ENCODE data around the gene CCL1.
"Not testable (repeated sequence)": the region's sequence is repeated elsewhere in the genome, so short reads cannot be mapped to it uniquely, and the experiment has no call there.

The CCL1 gene

GRCh38 chr17:34357398-34357797 lies 5.6 kb downstream of the CCL1 start:
- no peaks in the 10 kb centered on the region for H3K4me1 ChIP-seq (ENCODE audit: insufficient read depth, low read length)
- no peaks in the 10 kb centered on the region for H3K27me3 ChIP-seq (ENCODE audit: insufficient read depth, low read length)
- H3K9me3 ChIP-seq (ENCODE audit: insufficient read depth, low read depth, low read length): no peaks in the 10 kb centered on the region
- WGBS: 75% methylated on average over 2 of the region's 2 CpGs
- no peaks in the 10 kb centered on the region for H3K36me3 ChIP-seq (ENCODE audit: insufficient read depth, low read length)
- H3K4me3 ChIP-seq (ENCODE audit: low read length): no peak overlapping the region
- no peak overlapping the region for H3K27ac ChIP-seq (ENCODE audit: low read depth, low read length)
- H3K9ac ChIP-seq (ENCODE audit: low read depth, low read length): no peak overlapping the region

GRCh38 chr17:34356194-34356593 lies 6.8 kb downstream of the CCL1 start, which contains the start of gene CCL13:
Gene CCL13, plus strand, starts transcription at chr17:34356480. Its CDS starts 47 bp downstream, at chr17:34356527.
- Histone ChIP-seq H3K4me3 (ENCODE audit: low read length) (no peak within 1 kb of the TSS), H3K27me3 (ENCODE audit: insufficient read depth, low read length) (no peaks in the 10 kb centered on the region), H3K27ac (ENCODE audit: low read depth, low read length) (no peak within 1 kb of the TSS), H3K36me3 (ENCODE audit: insufficient read depth, low read length) (no peaks in the 10 kb centered on the region), H3K9me3 (ENCODE audit: insufficient read depth, low read depth, low read length) (no peaks in the 10 kb centered on the region), H3K9ac (ENCODE audit: low read depth, low read length) (no peak within 1 kb of the TSS), H3K4me1 (ENCODE audit: insufficient read depth, low read length) (no peaks in the 10 kb centered on the region)
- WGBS: 98% methylated on average over 5 of the region's 5 CpGs

- Histone ChIP-seq H3K27ac (ENCODE audit: low read depth, low read length) (no peak overlapping the region), H3K9ac (ENCODE audit: low read depth, low read length) (no peak overlapping the region), H3K4me1 (ENCODE audit: insufficient read depth, low read length) (0 out of 2 replicates have a peak, but pooled peaks cover 4% of the 10 kb centered on the region), H3K4me3 (ENCODE audit: low read length) (no peak overlapping the region), H3K27me3 (ENCODE audit: insufficient read depth, low read length) (no peaks in the 10 kb centered on the region), H3K36me3 (ENCODE audit: insufficient read depth, low read length) (no peaks in the 10 kb centered on the region), H3K9me3 (ENCODE audit: insufficient read depth, low read depth, low read length) (no peaks in the 10 kb centered on the region)
These were observed 8.4 kb downstream of the CCL1 start for GRCh38 chr17:34354637-34355036.

DNA sequence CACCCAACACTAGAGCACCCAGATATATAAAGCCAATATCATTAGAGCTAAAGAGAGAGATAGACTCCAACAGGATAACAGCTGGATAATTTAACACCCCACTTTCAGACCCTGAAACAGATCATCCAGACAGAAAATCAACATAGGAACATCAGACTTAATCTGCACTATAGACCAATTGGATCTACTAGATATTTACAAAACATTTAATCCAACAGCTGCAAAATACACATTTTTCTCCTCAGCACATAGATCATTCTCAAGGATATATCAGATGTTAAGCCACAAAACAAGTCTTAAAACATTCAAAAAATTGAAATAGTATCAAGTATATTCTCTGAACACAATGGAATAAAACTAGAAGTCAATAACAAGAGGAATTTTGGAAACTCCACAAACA lies 10.8 kb downstream of the CCL1 start:
- Histone ChIP-seq H3K27me3 (ENCODE audit: insufficient read depth, low read length) (no peaks in the 10 kb centered on the region), H3K9me3 (ENCODE audit: insufficient read depth, low read depth, low read length) (no peaks in the 10 kb centered on the region), H3K4me1 (ENCODE audit: insufficient read depth, low read length) (0 out of 2 replicates have a peak, but pooled peaks cover 4% of the 10 kb centered on the region), H3K4me3 (ENCODE audit: low read length) (no peak overlapping the region), H3K36me3 (ENCODE audit: insufficient read depth, low read length) (no peaks in the 10 kb centered on the region), H3K27ac (ENCODE audit: low read depth, low read length) (no peak overlapping the region), H3K9ac (ENCODE audit: low read depth, low read length) (no peak overlapping the region)

GRCh38 chr17:34351096-34351495 lies 11.9 kb downstream of the CCL1 start:
- no peak overlapping the region for H3K9ac ChIP-seq (ENCODE audit: low read depth, low read length)
- WGBS: no CpG with 5 or more reads among the region's 1 CpG
- H3K36me3 ChIP-seq (ENCODE audit: insufficient read depth, low read length): no peaks in the 10 kb centered on the region
- H3K27me3 ChIP-seq (ENCODE audit: insufficient read depth, low read length): no peaks in the 10 kb centered on the region
- H3K9me3 ChIP-seq (ENCODE audit: insufficient read depth, low read depth, low read length): no peaks in the 10 kb centered on the region
- H3K4me1 ChIP-seq (ENCODE audit: insufficient read depth, low read length): 0 out of 2 replicates have a peak, but pooled peaks cover 4% of the 10 kb centered on the region
- no peak overlapping the region for H3K4me3 ChIP-seq (ENCODE audit: low read length)
- no peak overlapping the region for H3K27ac ChIP-seq (ENCODE audit: low read depth, low read length)

DNA sequence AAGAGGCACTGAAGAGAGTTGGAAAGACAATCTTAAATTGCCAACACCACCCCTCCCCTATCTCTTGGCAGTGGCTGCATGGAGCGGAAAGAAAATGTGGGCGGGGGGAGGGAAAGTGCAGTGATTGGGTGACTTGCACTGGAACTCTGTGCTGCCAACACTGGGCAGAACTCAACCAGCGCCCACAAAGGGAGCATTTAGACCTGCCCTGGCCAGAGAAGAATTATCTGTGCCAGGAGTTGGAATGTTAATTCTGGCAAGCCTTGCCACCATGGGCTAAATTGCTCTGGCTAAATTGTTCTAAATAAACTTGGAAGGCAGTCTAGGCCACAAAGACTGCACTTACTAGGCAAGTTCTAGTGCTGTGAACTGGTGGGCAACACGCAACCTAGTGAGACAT lies 13.3 kb downstream of the CCL1 start:
- no peak overlapping the region for H3K27ac ChIP-seq (ENCODE audit: low read depth, low read length)
- no peak overlapping the region for H3K4me3 ChIP-seq (ENCODE audit: low read length)
- no peak overlapping the region for H3K9ac ChIP-seq (ENCODE audit: low read depth, low read length)
- 84% methylated on average over 4 of the region's 4 CpGs for WGBS
- H3K4me1 ChIP-seq (ENCODE audit: insufficient read depth, low read length): 0 out of 2 replicates have a peak, but pooled peaks cover 4% of the 10 kb centered on the region
- no peaks in the 10 kb centered on the region for H3K27me3 ChIP-seq (ENCODE audit: insufficient read depth, low read length)
- H3K9me3 ChIP-seq (ENCODE audit: insufficient read depth, low read depth, low read length): no peaks in the 10 kb centered on the region
- H3K36me3 ChIP-seq (ENCODE audit: insufficient read depth, low read length): no peaks in the 10 kb centered on the region

- 0 out of 2 replicates have a peak, but pooled peaks cover 4% of the 10 kb centered on the region for H3K4me1 ChIP-seq (ENCODE audit: insufficient read depth, low read length)
- no peaks in the 10 kb centered on the region for H3K27me3 ChIP-seq (ENCODE audit: insufficient read depth, low read length)
- H3K9ac ChIP-seq (ENCODE audit: low read depth, low read length): no peak overlapping the region
- no peaks in the 10 kb centered on the region for H3K9me3 ChIP-seq (ENCODE audit: insufficient read depth, low read depth, low read length)
- no peak overlapping the region for H3K27ac ChIP-seq (ENCODE audit: low read depth, low read length)
- H3K4me3 ChIP-seq (ENCODE audit: low read length): no peak overlapping the region
- WGBS: 89% methylated on average over 4 of the region's 4 CpGs
- no peaks in the 10 kb centered on the region for H3K36me3 ChIP-seq (ENCODE audit: insufficient read depth, low read length)
These were observed 16.0 kb downstream of the CCL1 start for GRCh38 chr17:34347063-34347462.

DNA sequence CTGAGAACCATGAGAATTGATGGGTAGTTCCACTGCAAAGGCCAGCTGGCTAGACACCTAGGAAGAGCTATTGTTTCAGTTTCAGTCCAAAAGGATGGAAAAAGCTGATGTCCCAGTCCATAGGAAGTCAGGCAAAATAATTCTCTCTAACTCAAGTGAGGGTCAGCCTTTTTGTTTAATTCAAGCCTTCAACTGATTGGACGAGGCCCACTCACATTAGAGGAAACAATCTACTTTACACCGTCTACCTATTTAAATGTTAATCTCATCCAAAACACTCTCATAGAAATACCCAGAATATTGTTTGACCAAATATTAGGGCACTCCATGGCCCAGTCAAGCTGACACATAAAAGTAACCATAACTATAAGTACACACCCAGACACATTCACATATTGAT lies 21.1 kb downstream of the CCL1 start:
- no peaks in the 10 kb centered on the region for H3K27me3 ChIP-seq (ENCODE audit: insufficient read depth, low read length)
- no peaks in the 10 kb centered on the region for H3K9me3 ChIP-seq (ENCODE audit: insufficient read depth, low read depth, low read length)

DNA sequence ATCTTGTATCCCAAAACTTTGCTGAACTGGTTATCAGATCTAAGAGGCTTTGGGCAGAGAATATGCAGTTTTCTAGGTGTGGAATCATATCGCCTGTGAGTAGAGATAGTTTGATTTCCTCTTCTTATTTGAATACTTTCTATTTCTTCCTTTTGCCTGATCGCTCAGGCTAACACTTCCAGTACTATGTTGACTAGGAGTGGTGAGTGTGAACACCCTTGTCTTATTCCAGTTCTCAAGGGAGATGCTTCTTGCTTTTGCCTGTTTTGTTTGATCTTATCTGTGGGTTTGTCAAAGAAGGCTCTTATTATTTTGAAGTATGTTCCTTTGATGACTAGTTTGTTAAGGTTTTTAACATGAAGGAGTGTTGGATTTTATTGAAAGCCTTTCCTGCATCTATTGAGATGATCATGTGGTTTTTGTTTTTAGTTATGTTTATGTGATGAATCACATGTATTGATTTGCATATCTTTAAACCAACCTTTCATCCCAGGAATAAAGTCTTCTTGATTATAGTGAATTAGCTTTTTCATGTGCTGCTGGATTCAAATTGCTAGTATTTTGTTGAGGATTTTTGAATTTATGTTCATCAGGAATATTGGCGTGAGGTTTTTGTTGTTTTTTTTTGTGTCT lies 23.8 kb downstream of the CCL1 start:
- H3K4me3 ChIP-seq (ENCODE audit: low read length): no peak overlapping the region
- H3K9ac ChIP-seq (ENCODE audit: low read depth, low read length): no peak overlapping the region
- no peaks in the 10 kb centered on the region for H3K27me3 ChIP-seq (ENCODE audit: insufficient read depth, low read length)
- 83% methylated on average over 2 of the region's 3 CpGs for WGBS
- H3K36me3 ChIP-seq (ENCODE audit: insufficient read depth, low read length): no peaks in the 10 kb centered on the region
- H3K4me1 ChIP-seq (ENCODE audit: insufficient read depth, low read length): no peaks in the 10 kb centered on the region
- no peak overlapping the region for H3K27ac ChIP-seq (ENCODE audit: low read depth, low read length)
- no peaks in the 10 kb centered on the region for H3K9me3 ChIP-seq (ENCODE audit: insufficient read depth, low read depth, low read length)

More for the DNA sequence above, 21.1 kb downstream of the CCL1 start:
- H3K27ac ChIP-seq (ENCODE audit: low read depth, low read length): no peak overlapping the region
- no peak overlapping the region for H3K4me3 ChIP-seq (ENCODE audit: low read length)
- no peak overlapping the region for H3K9ac ChIP-seq (ENCODE audit: low read depth, low read length)
- no peaks in the 10 kb centered on the region for H3K36me3 ChIP-seq (ENCODE audit: insufficient read depth, low read length)
- WGBS: 93% methylated on average over 2 of the region's 2 CpGs
- H3K4me1 ChIP-seq (ENCODE audit: insufficient read depth, low read length): no peaks in the 10 kb centered on the region

- Histone ChIP-seq H3K9me3 (ENCODE audit: insufficient read depth, low read depth, low read length) (no peaks in the 10 kb centered on the region), H3K4me1 (ENCODE audit: insufficient read depth, low read length) (no peaks in the 10 kb centered on the region), H3K36me3 (ENCODE audit: insufficient read depth, low read length) (no peaks in the 10 kb centered on the region), H3K27me3 (ENCODE audit: insufficient read depth, low read length) (no peaks in the 10 kb centered on the region), H3K4me3 (ENCODE audit: low read length) (no peak overlapping the region), H3K27ac (ENCODE audit: low read depth, low read length) (no peak overlapping the region), H3K9ac (ENCODE audit: low read depth, low read length) (no peak overlapping the region)
- 92% methylated on average over 1 of the region's 1 CpG for WGBS
These were observed 25.3 kb downstream of the CCL1 start for GRCh38 chr17:34337701-34338100.

GRCh38 chr17:34327580-34327979 lies 35.5 kb downstream of the CCL1 start:
- not testable (repeated sequence) for H3K9ac ChIP-seq (ENCODE audit: low read depth, low read length); H3K36me3 ChIP-seq (ENCODE audit: insufficient read depth, low read length); H3K4me3 ChIP-seq (ENCODE audit: low read length); H3K27me3 ChIP-seq (ENCODE audit: insufficient read depth, low read length); H3K4me1 ChIP-seq (ENCODE audit: insufficient read depth, low read length); H3K9me3 ChIP-seq (ENCODE audit: insufficient read depth, low read depth, low read length); H3K27ac ChIP-seq (ENCODE audit: low read depth, low read length)
- WGBS: 88% methylated on average over 3 of the region's 4 CpGs

GRCh38 chr17:34321964-34322363 lies 41.1 kb downstream of the CCL1 start:
- H3K9me3 ChIP-seq (ENCODE audit: insufficient read depth, low read depth, low read length): no peaks in the 10 kb centered on the region
- H3K27me3 ChIP-seq (ENCODE audit: insufficient read depth, low read length): no peaks in the 10 kb centered on the region
- H3K4me1 ChIP-seq (ENCODE audit: insufficient read depth, low read length): no peaks in the 10 kb centered on the region
- H3K4me3 ChIP-seq (ENCODE audit: low read length): no peak overlapping the region
- H3K9ac ChIP-seq (ENCODE audit: low read depth, low read length): no peak overlapping the region
- no peak overlapping the region for H3K27ac ChIP-seq (ENCODE audit: low read depth, low read length)
- no peaks in the 10 kb centered on the region for H3K36me3 ChIP-seq (ENCODE audit: insufficient read depth, low read length)

Data from HUES64 (cell line).